Measurements from ENCODE around the gene SPECC1. TPM values are rescaled to one million over a fixed set of nuclear protein-coding genes. Genes with fewer than 3 reads are reported as not detected.

SPECC1 gene
- polyA plus RNA-seq, 1 experiment = 13.0 TPM

GRCh38 chr17:20066253-20066652, 57.1 kb downstream of the SPECC1 start:
- peak; percentile 27 for DNase-seq (ENCODE audit: low read depth)
- Histone ChIP-seq H3K36me3 (ENCODE audit: control insufficient read depth, insufficient read depth, low read length) (no peaks in the 10 kb centered on the region), H3K4me3 (ENCODE audit: low read depth, low read length) (no peak overlapping the region), H3K27me3 (ENCODE audit: control insufficient read depth, insufficient read depth, low read length) (0 out of 2 replicates have a peak, but pooled peaks cover 1% of the 10 kb centered on the region)
- ChIA-PET CTCF (interaction anchor here (0.6 kb wide), 1 partner anchor 160 kb away, joined by 3 read pairs; no protein-coding TSS in a partner anchor), POLR2A (no interaction called here)
- TF ChIP-seq, protein P1, sequence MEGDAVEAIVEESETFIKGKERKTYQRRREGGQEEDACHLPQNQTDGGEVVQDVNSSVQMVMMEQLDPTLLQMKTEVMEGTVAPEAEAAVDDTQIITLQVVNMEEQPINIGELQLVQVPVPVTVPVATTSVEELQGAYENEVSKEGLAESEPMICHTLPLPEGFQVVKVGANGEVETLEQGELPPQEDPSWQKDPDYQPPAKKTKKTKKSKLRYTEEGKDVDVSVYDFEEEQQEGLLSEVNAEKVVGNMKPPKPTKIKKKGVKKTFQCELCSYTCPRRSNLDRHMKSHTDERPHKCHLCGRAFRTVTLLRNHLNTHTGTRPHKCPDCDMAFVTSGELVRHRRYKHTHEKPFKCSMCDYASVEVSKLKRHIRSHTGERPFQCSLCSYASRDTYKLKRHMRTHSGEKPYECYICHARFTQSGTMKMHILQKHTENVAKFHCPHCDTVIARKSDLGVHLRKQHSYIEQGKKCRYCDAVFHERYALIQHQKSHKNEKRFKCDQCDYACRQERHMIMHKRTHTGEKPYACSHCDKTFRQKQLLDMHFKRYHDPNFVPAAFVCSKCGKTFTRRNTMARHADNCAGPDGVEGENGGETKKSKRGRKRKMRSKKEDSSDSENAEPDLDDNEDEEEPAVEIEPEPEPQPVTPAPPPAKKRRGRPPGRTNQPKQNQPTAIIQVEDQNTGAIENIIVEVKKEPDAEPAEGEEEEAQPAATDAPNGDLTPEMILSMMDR (IDR thresholded peaks at IDR 0.05; ENCODE audit: insufficient read depth, low read depth, low read length) = no peak

GRCh38 chr17:20067711-20068110, 58.6 kb downstream of the SPECC1 start:
- Histone ChIP-seq H3K36me3 (ENCODE audit: control insufficient read depth, insufficient read depth, low read length) (no peaks in the 10 kb centered on the region), H3K27me3 (ENCODE audit: control insufficient read depth, insufficient read depth, low read length) (0 out of 2 replicates have a peak, but pooled peaks cover 1% of the 10 kb centered on the region), H3K4me3 (ENCODE audit: low read depth, low read length) (no peak overlapping the region)
- ChIA-PET CTCF (no interaction called here), POLR2A (no interaction called here)
- TF ChIP-seq, protein P1 (IDR thresholded peaks at IDR 0.05; ENCODE audit: insufficient read depth, low read depth, low read length) = no peak
- no peak for DNase-seq (ENCODE audit: low read depth)

- H3K4me3 ChIP-seq (ENCODE audit: low read depth, low read length) = no peak overlapping the region
- POLR2A ChIA-PET = no interaction called here
- CTCF ChIA-PET = no interaction called here
- H3K36me3 ChIP-seq (ENCODE audit: control insufficient read depth, insufficient read depth, low read length) = no peaks in the 10 kb centered on the region
- H3K27me3 ChIP-seq (ENCODE audit: control insufficient read depth, insufficient read depth, low read length) = peaks cover 1% of the 10 kb centered on the region; the same call in 1 of the 2 replicates
- no peak for DNase-seq (ENCODE audit: low read depth)
- TF ChIP-seq, protein P1 (IDR thresholded peaks at IDR 0.05; ENCODE audit: insufficient read depth, low read depth, low read length) = no peak
Measured at GRCh38 chr17:20068445-20068844, 59.3 kb downstream of the SPECC1 start.

DNA sequence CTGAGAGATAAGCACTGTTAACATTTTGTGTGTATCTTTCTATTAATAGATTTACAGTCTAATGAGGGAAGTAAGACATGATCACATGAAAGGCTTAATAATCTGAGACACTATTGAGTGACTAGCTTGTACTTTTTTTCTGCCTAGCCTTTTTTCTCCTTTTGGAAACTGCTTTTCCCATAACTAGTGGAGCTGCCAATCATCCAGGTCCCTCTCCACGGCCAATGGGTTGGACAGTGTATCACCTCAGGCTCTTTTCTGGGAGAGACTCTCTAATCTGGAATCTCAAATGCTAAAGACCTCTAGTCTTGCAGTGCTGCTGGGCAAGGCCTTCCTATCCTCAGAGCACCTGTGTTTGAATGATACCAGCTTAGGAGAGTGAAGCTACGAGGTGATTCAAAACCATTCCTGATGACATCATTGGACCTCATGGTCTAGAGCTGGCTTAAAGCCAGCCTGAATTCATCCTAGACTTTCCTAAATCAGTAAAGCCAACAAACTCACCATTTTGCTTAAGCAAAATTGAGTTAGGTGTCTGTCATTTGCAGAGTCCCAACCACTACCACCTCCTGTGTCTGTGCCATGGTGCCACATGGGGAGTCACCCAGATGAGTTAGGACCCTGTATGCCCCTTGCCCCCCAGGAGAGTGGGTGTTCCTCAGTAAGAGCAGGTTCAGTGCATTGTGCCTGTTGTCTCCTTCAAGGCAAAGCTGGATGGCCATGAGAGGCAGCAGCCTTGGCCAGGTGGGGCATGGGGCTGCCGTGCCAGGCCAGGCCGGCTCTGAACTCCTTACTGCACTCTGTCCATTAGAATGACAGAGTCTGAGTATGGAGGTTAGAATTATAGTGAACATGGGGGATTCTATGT, 62.9 kb downstream of the SPECC1 start:
- Histone ChIP-seq H3K36me3 (ENCODE audit: control insufficient read depth, insufficient read depth, low read length) (no peaks in the 10 kb centered on the region), H3K4me3 (ENCODE audit: low read depth, low read length) (no peak overlapping the region), H3K27me3 (ENCODE audit: control insufficient read depth, insufficient read depth, low read length) (peaks cover 4% of the 10 kb centered on the region; the same call in 1 of the 2 replicates)
- POLR2A ChIA-PET = no interaction called here
- CTCF ChIA-PET = interaction anchor here (0.6 to 1.8 kb wide), 4 partner anchors 8 to 96 kb away, joined by 3 to 5 read pairs (median 3); partner anchors contain the start of gene SPECC1
- DNase-seq (ENCODE audit: low read depth) = no peak
- TF ChIP-seq, protein P1 (IDR thresholded peaks at IDR 0.05; ENCODE audit: insufficient read depth, low read depth, low read length) = no peak

DNA sequence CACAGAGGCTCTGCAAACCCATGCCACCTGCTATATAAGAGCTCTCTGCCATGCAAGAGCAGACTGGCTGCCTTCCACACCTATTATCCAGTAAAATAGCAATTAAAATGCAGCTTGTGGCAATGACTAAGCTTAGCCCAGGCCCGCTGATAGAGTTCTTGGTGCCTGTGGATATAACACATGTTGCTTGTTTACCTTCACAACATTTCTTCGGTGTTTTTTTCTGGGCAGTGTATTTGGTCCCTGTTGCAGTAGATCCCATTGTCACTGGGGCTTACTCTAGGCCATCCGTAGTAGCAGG, 63.5 kb downstream of the SPECC1 start:
- Histone ChIP-seq H3K27me3 (ENCODE audit: control insufficient read depth, insufficient read depth, low read length) (peaks cover 4% of the 10 kb centered on the region), H3K4me3 (ENCODE audit: low read depth, low read length) (no peak overlapping the region), H3K36me3 (ENCODE audit: control insufficient read depth, insufficient read depth, low read length) (no peaks in the 10 kb centered on the region)
- TF ChIP-seq, protein P1 (IDR thresholded peaks at IDR 0.05; ENCODE audit: insufficient read depth, low read depth, low read length) = no peak
- DNase-seq (ENCODE audit: low read depth) = no peak
- POLR2A ChIA-PET = no interaction called here
- CTCF ChIA-PET = interaction anchor here (1.5 to 1.8 kb wide), 2 partner anchors 9 to 64 kb away, joined by 3 to 5 read pairs; partner anchors contain the start of gene SPECC1
